GM12872 (cell line): ENCODE measurements around the gene UBE2L5.

Experiments used
- TF ChIP-seq, protein P1 (sequence below): IDR thresholded peaks from 3 replicates; pipeline ENCODE4 v1.5.1; 2011; ENCODE audit warnings: low read depth, mild to moderate bottlenecking, low read length, moderate library complexity; ENCODE audit not compliant: insufficient read depth

Gene UBE2L5

DNA sequence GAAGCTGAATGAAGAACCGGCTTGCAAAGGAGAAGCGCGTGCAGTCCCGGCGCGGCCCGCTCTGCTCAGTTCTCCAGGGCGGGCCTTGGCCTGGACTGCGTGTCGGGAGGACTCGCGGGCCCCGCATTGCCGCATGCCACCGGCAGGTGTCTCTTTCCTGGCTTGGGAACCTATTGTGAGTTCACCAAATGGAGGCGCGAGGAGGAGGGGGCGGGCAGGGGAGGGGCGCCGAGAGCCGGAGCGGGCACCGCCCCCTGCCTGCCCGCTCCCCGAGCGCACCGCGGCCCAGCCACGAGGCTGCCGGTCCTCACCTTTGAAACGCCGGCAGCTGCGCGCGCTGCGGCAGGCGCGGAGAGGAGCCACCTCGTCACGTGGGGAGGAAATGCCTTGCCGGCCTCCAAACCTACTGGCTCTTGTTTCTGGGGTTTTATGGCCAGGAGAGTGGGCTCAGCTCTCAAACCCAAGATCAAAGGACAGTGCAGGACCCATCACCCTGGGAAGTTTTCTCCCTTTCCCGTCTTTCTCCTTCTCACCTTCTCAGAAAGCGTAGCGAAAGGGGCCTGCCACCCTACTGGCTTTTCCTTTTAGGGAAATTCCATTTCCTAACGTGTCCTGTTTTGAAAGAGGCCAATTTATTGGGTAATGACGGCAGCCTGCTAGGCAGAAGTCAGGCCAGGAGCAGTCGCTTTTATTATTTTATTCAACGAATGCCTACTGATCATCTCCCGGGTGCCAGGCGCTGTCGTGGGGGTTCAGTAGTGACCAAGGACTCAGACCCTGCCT, 13.8 kb upstream of the UBE2L5 start:
- TF ChIP-seq, protein P1, sequence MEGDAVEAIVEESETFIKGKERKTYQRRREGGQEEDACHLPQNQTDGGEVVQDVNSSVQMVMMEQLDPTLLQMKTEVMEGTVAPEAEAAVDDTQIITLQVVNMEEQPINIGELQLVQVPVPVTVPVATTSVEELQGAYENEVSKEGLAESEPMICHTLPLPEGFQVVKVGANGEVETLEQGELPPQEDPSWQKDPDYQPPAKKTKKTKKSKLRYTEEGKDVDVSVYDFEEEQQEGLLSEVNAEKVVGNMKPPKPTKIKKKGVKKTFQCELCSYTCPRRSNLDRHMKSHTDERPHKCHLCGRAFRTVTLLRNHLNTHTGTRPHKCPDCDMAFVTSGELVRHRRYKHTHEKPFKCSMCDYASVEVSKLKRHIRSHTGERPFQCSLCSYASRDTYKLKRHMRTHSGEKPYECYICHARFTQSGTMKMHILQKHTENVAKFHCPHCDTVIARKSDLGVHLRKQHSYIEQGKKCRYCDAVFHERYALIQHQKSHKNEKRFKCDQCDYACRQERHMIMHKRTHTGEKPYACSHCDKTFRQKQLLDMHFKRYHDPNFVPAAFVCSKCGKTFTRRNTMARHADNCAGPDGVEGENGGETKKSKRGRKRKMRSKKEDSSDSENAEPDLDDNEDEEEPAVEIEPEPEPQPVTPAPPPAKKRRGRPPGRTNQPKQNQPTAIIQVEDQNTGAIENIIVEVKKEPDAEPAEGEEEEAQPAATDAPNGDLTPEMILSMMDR, result peak; percentile 76

DNA sequence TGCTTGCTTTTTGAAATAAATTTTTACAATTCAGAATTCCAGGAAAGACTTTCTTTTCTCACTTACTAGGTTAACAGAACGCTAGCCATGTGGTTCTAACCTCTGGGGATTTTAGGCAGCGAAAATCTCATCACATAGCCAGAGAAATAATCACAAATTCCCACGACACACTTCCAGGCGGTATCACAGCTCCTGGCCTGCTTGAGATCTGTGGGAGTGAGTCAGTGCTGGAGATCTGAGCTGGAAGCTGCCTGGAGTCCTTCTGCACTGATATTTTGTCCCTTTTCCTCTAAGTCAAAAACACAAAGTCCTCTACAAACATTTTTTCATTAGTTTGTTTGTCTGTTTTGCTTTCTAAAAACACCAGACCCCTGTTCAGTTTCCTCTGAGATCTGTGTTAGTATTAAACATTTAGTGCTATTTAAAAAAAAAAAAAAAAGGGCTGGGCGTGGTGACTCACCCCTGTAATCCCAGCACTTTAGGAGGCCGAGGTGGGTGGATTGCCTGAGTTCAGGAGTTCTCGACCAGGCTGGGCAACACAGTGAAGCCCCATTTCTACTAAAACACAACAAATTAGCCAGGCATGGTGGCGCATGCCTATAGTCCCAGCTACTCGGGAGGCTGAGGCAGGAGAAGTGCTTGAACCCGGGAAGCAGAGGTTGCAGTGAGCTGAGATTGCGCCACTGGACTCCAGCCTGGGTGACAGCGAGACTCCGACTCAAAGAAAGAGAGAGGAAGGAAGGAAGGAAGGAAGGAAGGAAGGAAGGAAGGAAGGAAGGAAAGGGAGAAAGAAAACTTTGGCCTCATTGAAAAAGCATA, 12.2 kb upstream of the UBE2L5 start:
- TF ChIP-seq, protein P1, result no peak

DNA sequence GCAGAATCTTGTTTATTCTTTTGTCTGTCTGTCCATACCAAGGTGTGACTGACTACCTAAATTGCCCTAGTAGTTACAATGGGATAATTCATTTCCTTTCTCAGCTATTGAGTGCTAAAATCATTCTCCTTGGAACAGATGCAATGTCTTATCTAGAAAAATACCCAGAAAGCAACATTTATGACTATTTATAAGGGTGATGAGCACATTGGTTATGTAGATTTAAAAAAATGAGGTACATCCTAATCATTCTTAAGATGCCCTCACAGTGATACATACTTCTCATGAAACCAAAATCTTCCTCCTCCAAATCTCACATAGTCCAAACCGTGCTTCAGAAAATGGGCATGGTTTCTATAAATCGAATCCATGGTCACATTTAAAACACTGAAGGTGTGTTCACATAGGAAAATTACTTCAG, 11.6 kb upstream of the UBE2L5 start:
- TF ChIP-seq, protein P1, result no peak

- TF ChIP-seq, protein P1, result no peak
Measured at GRCh38 chr13:30412346-30412745, 9.9 kb upstream of the UBE2L5 start.

- TF ChIP-seq, protein P1, result no peak
Measured at GRCh38 chr13:30413842-30414241, 8.5 kb upstream of the UBE2L5 start.

GRCh38 chr13:30415430-30416030, 6.8 kb upstream of the UBE2L5 start:
- TF ChIP-seq, protein P1, result no peak

- TF ChIP-seq, protein P1, result no peak
Measured at GRCh38 chr13:30416471-30416870, 5.8 kb upstream of the UBE2L5 start.
